Tibial artery (tissue), 4 donors: Measurements from ENCODE around the gene HOMER1.

Experiments
- DNase-seq, 2 donors: peaks; one replicate each; pipeline ENCODE4 v3.0.0-alpha.2; 2019
- H3K27ac ChIP-seq, 2 donors: fragments of 200-600 bp; sonication (generic) in 1 of 2; 1 replicate in 1 of 2; 2 replicates in 1 of 2; pipeline ENCODE4 v1.5.1; 2018 to 2019; ENCODE audit warnings: mild to moderate bottlenecking in 1 of 2
- H3K27me3 ChIP-seq, 2 donors: fragments of 200-600 bp; sonication (generic) in 1 of 2; one replicate each; pipeline versions ENCODE4 v1.5.1 to v1.6.0; 2016 to 2019
- H3K36me3 ChIP-seq, 3 donors: fragments of 200-600 bp; sonication (generic) in 2 of 3; one replicate each; pipeline ENCODE4 v1.5.1; 2016 to 2019; ENCODE audit warnings: mild to moderate bottlenecking in 2 of 3
- H3K4me1 ChIP-seq, 4 donors: fragments of 200-600 bp; sonication (generic) in 2 of 4; 1 replicate in 3 of 4; 2 replicates in 1 of 4; pipeline ENCODE4 v1.5.1; 2016 to 2019
- H3K4me3 ChIP-seq, 2 donors: fragments of 200-600 bp; sonication (generic) in 1 of 2; 1 replicate in 1 of 2; 2 replicates in 1 of 2; pipeline ENCODE4 v1.5.1; 2018 to 2019; ENCODE audit warnings: mild to moderate bottlenecking in 2 of 2
- H3K9me3 ChIP-seq, 3 donors: fragments of 200-600 bp; sonication (generic) in 1 of 3; one replicate each; pipeline ENCODE4 v1.5.1; 2016 to 2019
- CTCF ChIP-seq, 2 experiments: fragments of 200-600 bp in 1 of 2; fragments of 450-650 bp in 1 of 2; IDR thresholded peaks; one replicate each; pipeline ENCODE4 v1.5.1; 2017 to 2019; ENCODE audit warnings: antibody characterized with exemption in 2 of 2, mild to moderate bottlenecking in 1 of 2, moderate library complexity in 1 of 2
- intact Hi-C: fragments of 100-400 bp; cut with DNase I; formaldehyde crosslinking; loops from one replicate; pipeline ENCODE4 v1.15.0; 2023; ENCODE audit warnings: low total_unique reads

The HOMER1 gene

GRCh38 chr5:79420248-79420647 is 93.7 kb downstream of the HOMER1 start:
- Histone ChIP-seq H3K27ac (no peak overlapping the region), H3K4me1 (no peaks in the 10 kb centered on the region), H3K4me3 (no peak overlapping the region), H3K9me3 (no peaks in the 10 kb centered on the region), H3K27me3 (no peaks in the 10 kb centered on the region), H3K36me3 (no peaks in the 10 kb centered on the region)
- DNase-seq = no peak
- TF ChIP-seq CTCF (IDR thresholded peaks at IDR 0.05) = no peak
- intact Hi-C loops = no loop called here

- no peak overlapping the region for H3K4me3 ChIP-seq
- no peak for DNase-seq
- intact Hi-C loops = no loop called here
- H3K4me1 ChIP-seq = no peaks in the 10 kb centered on the region
- no peak overlapping the region for H3K27ac ChIP-seq
- no peaks in the 10 kb centered on the region for H3K9me3 ChIP-seq
- no peak for TF ChIP-seq CTCF (IDR thresholded peaks at IDR 0.05)
- H3K27me3 ChIP-seq = no peaks in the 10 kb centered on the region
- H3K36me3 ChIP-seq = no peaks in the 10 kb centered on the region
Observed at GRCh38 chr5:79418276-79418675, 95.7 kb downstream of the HOMER1 start.

GRCh38 chr5:79417495-79417894 is 96.4 kb downstream of the HOMER1 start:
- no peaks in the 10 kb centered on the region for H3K4me1 ChIP-seq
- DNase-seq = no peak
- H3K27me3 ChIP-seq = no peaks in the 10 kb centered on the region
- H3K27ac ChIP-seq = no peak overlapping the region
- no peak for TF ChIP-seq CTCF (IDR thresholded peaks at IDR 0.05)
- no peaks in the 10 kb centered on the region for H3K36me3 ChIP-seq
- H3K9me3 ChIP-seq = no peaks in the 10 kb centered on the region
- intact Hi-C loops = no loop called here
- H3K4me3 ChIP-seq = no peak overlapping the region

GRCh38 chr5:79416499-79416898 is 97.4 kb downstream of the HOMER1 start:
- Histone ChIP-seq H3K27ac (no peak overlapping the region), H3K9me3 (no peaks in the 10 kb centered on the region), H3K36me3 (no peaks in the 10 kb centered on the region), H3K27me3 (no peaks in the 10 kb centered on the region), H3K4me1 (no peaks in the 10 kb centered on the region), H3K4me3 (no peak overlapping the region)
- no peak for TF ChIP-seq CTCF (IDR thresholded peaks at IDR 0.05)
- intact Hi-C loops = no loop called here
- DNase-seq = no peak

DNA sequence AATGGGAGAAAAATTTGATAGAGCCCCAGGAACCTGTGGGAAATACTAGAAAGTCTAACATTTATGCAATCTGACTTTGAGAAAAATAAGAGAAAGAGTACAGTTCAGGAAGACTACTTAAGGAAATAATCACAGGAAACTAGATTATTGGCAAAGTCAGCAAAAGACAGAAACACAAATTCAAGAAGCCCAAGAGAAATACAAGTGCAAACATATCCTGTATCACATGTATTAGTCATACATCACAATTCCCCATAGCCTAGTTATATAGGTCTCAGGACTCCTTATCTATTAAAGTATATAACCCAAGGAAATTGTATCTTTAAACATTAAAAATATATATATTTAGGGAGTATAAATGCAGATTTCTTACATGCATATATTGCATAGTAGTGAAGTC is 100.8 kb downstream of the HOMER1 start:
- no peaks in the 10 kb centered on the region for H3K4me1 ChIP-seq
- H3K9me3 ChIP-seq = peaks cover 0 to 10% (median 4%) of the 10 kb centered on the region in 3 donors
- peaks cover 0 to 9% (median 5%) of the 10 kb centered on the region in 3 donors for H3K36me3 ChIP-seq
- intact Hi-C loops = no loop called here
- no peak for DNase-seq
- no peak for TF ChIP-seq CTCF (IDR thresholded peaks at IDR 0.05)
- no peaks in the 10 kb centered on the region for H3K27me3 ChIP-seq
- no peak overlapping the region for H3K4me3 ChIP-seq
- H3K27ac ChIP-seq = no peak overlapping the region

DNA sequence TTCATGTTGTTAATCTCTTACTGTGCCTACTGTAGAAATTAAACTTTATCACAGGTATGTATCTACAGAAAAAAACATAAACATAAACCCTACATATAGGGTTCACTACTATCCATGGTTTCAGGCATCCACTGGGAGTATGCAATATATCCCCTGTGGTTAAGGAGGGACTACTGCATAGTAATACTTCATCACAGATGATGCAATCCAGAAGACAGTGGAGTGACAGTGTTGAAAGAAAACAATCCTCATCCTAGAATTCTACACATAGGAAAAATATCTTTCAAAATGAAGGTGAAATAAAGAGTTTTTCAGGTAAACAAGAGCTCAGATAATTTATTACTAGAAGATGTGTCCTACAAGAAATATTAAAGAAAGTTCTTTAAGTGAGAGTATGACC is 105.9 kb downstream of the HOMER1 start:
- H3K36me3 ChIP-seq = peaks cover 0 to 11% (median 8%) of the 10 kb centered on the region in 3 donors
- intact Hi-C loops = no loop called here
- no peak for DNase-seq

More for the DNA sequence above, 105.9 kb downstream of the HOMER1 start:
- Histone ChIP-seq H3K27ac (no peak overlapping the region), H3K4me1 (no peaks in the 10 kb centered on the region), H3K9me3 (peaks cover 0 to 13% (median 4%) of the 10 kb centered on the region in 3 donors), H3K27me3 (no peaks in the 10 kb centered on the region), H3K4me3 (no peak overlapping the region)
- TF ChIP-seq CTCF (IDR thresholded peaks at IDR 0.05) = no peak
